Smooth muscle cell (in vitro differentiated cells): ENCODE data around the gene HSD3B1. TPM values are rescaled to one million over a fixed set of nuclear protein-coding genes. Genes with fewer than 3 reads are reported as not detected.

ENCODE experiments used
- DNase-seq: peaks from one replicate; lab custom pipeline; 2025; ENCODE audit not compliant: unreplicated experiment; lab: John Stamatoyannopoulos, UW
- H2AFZ ChIP-seq: fragments of 200-600 bp; sonication (generic); 2 replicates; pipeline ENCODE4 v1.6.0; 2016; ENCODE audit warnings: antibody characterized with exemption, low read depth, mild to moderate bottlenecking
- H3F3A ChIP-seq: fragments of 200-600 bp; sonication (generic); 2 replicates; pipeline ENCODE4 v1.6.0; 2017; ENCODE audit warnings: antibody characterized with exemption, low read depth
- H3K27ac ChIP-seq: fragments of 200-600 bp; sonication (generic); 2 replicates; pipeline ENCODE4 v1.5.1; 2016; ENCODE audit warnings: low read depth, mild to moderate bottlenecking
- H3K27me3 ChIP-seq: fragments of 200-600 bp; sonication (generic); 2 replicates; pipeline ENCODE4 v1.6.1; 2016; ENCODE audit warnings: low read depth, mild to moderate bottlenecking
- H3K36me3 ChIP-seq: fragments of 200-600 bp; sonication (generic); 2 replicates; pipeline ENCODE4 v1.5.1; 2016; ENCODE audit warnings: low read depth
- H3K4me1 ChIP-seq: fragments of 200-600 bp; sonication (generic); 2 replicates; pipeline ENCODE4 v1.5.1; 2016; ENCODE audit warnings: low read depth
- H3K4me2 ChIP-seq: fragments of 200-600 bp; sonication (generic); 2 replicates; pipeline ENCODE4 v1.6.0; 2016; ENCODE audit warnings: mild to moderate bottlenecking
- H3K4me3 ChIP-seq: fragments of 200-600 bp; sonication (generic); 2 replicates; pipeline ENCODE4 v1.5.1; 2016; ENCODE audit warnings: mild to moderate bottlenecking
- H3K79me2 ChIP-seq: fragments of 200-600 bp; sonication (generic); 2 replicates; pipeline ENCODE4 v1.6.0; 2016; ENCODE audit warnings: low read depth, mild to moderate bottlenecking
- H3K9ac ChIP-seq: fragments of 200-600 bp; sonication (generic); 2 replicates; pipeline ENCODE4 v1.6.0; 2016; ENCODE audit warnings: low read depth
- H3K9me3 ChIP-seq: fragments of 200-600 bp; sonication (generic); replicated peaks from 2 replicates; pipeline ENCODE4 v1.5.1; 2016; ENCODE audit warnings: low read depth
- H4K20me1 ChIP-seq: fragments of 200-600 bp; sonication (generic); 2 replicates; pipeline ENCODE4 v1.6.0; 2016; ENCODE audit warnings: low read depth
- CTCF ChIP-seq: fragments of 200-600 bp; sonication (generic); IDR thresholded peaks from 2 replicates; pipeline ENCODE4 v1.5.1; 2017; ENCODE audit warnings: borderline replicate concordance, mild to moderate bottlenecking, antibody characterized with exemption; ENCODE audit not compliant: insufficient read depth, poor library complexity, severe bottlenecking
- WGBS: methylation state at CpG from one replicate; pipeline ENCODE4 v1.1.7; 2016; ENCODE audit warnings: low lambda C conversion rate; 5-methylcytosine and 5-hydroxymethylcytosine counted together
- polyA plus RNA-seq: library from polyadenylated mRNA; unstranded; fragments of >200 nt; fragmentation: Nextera tagmentation; extraction: Ambion mirVana; gene quantifications from 2 replicates; pipeline ENCODE4 v1.2.1, GENCODE V29; 2016
- total RNA-seq: library from RNA; depleted of rRNA; stranded (reverse); fragments of >200 nt; gene quantifications from 2 replicates; pipeline ENCODE4 v1.2.3, GENCODE V29; 2014

The HSD3B1 gene
- total and polyA plus RNA-seq, 2 experiments from 2014 or later, result 1.7 to 1.8 TPM

GRCh38 chr1:119482517-119483425 is 24.2 kb upstream of the HSD3B1 start:
- no peak for TF ChIP-seq CTCF
- 77% methylated on average over 6 of the region's 6 CpGs for WGBS
- H3K9ac ChIP-seq, result no peak overlapping the region

GRCh38 chr1:119483441-119484200 is 23.4 kb upstream of the HSD3B1 start:
- Histone ChIP-seq H3K4me2 (no peak overlapping the region), H3K9ac (no peak overlapping the region), H3K27me3 (no peaks in the 10 kb centered on the region), H3K4me3 (no peak overlapping the region), H3K27ac (no peak overlapping the region), H2AFZ (peak overlapping the region; percentile 45), H3K36me3 (no peaks in the 10 kb centered on the region), H3K79me2 (no peaks in the 10 kb centered on the region), H3K9me3 (no peaks in the 10 kb centered on the region), H3K4me1 (peaks cover 15% of the 10 kb centered on the region), H3F3A (no peaks in the 10 kb centered on the region), H4K20me1 (no peaks in the 10 kb centered on the region)
- no peak for DNase-seq
- TF ChIP-seq CTCF, result no peak
- WGBS, result 43% methylated on average over 6 of the region's 6 CpGs

More at GRCh38 chr1:119482517-119483425, 24.2 kb upstream of the HSD3B1 start:
- Histone ChIP-seq H3K27me3 (no peaks in the 10 kb centered on the region), H3K36me3 (no peaks in the 10 kb centered on the region), H3K4me3 (no peak overlapping the region), H3K4me1 (peaks cover 15% of the 10 kb centered on the region), H3K27ac (no peak overlapping the region), H3K79me2 (no peaks in the 10 kb centered on the region), H4K20me1 (no peaks in the 10 kb centered on the region), H3F3A (no peaks in the 10 kb centered on the region), H3K9me3 (no peaks in the 10 kb centered on the region), H3K4me2 (peak overlapping the region; percentile 31), H2AFZ (no peak overlapping the region)
- no peak for DNase-seq

GRCh38 chr1:119485201-119485600 is 21.8 kb upstream of the HSD3B1 start:
- no peaks in the 10 kb centered on the region for H3K36me3 ChIP-seq
- 84% methylated on average over 4 of the region's 4 CpGs for WGBS
- H3F3A ChIP-seq, result no peaks in the 10 kb centered on the region
- no peak overlapping the region for H2AFZ ChIP-seq
- no peak for DNase-seq
- H3K27ac ChIP-seq, result no peak overlapping the region
- no peak for TF ChIP-seq CTCF
- no peaks in the 10 kb centered on the region for H4K20me1 ChIP-seq
- H3K4me1 ChIP-seq, result peaks cover 15% of the 10 kb centered on the region
- no peak overlapping the region for H3K4me3 ChIP-seq
- no peaks in the 10 kb centered on the region for H3K79me2 ChIP-seq
- no peak overlapping the region for H3K4me2 ChIP-seq
- no peaks in the 10 kb centered on the region for H3K9me3 ChIP-seq
- no peaks in the 10 kb centered on the region for H3K27me3 ChIP-seq
- H3K9ac ChIP-seq, result no peak overlapping the region
